Activated CD8-positive, alpha-beta memory T cell treated with anti-CD3 and anti-CD28 coated beads, Interleukin-2, amount 10 ng/mL, durations not matched to agents 7 days and 5 days (primary cell): ENCODE measurements around the gene SSBP3. TPM values are rescaled to one million over a fixed set of nuclear protein-coding genes. Genes with fewer than 3 reads are reported as not detected.
"Not testable (repeated sequence)": the region's sequence is repeated elsewhere in the genome, so short reads cannot be mapped to it uniquely, and the experiment has no call there.

Source experiments
- ATAC-seq: fragments of 150-1000 bp; cut with Tn5 transposase; one replicate; pipeline ENCODE4 v1.10.0; 2021; ENCODE audit warnings: moderate library complexity
- CTCF ChIA-PET: fragments of 350-600 bp; sonication (Branson Sonifier 250); formaldehyde crosslinking; loops from one replicate; lab custom pipeline; 2021; ENCODE audit warnings: antibody characterized with exemption; lab: Charles Lee
- DNase-seq: peaks from one replicate; pipeline ENCODE4 v3.0.0-alpha.2; 2020
- H3K27ac Mint-ChIP-seq: one replicate; pipeline ENCODE4 v1.8.0; 2021; ENCODE audit warnings: mild to moderate bottlenecking, mixed read lengths
- H3K27me3 Mint-ChIP-seq: one replicate; pipeline ENCODE4 v1.8.0; 2021; ENCODE audit warnings: mixed read lengths
- H3K36me3 Mint-ChIP-seq: one replicate; pipeline ENCODE4 v1.8.0; 2021; ENCODE audit warnings: mild to moderate bottlenecking, mixed read lengths
- H3K4me1 Mint-ChIP-seq: one replicate; pipeline ENCODE4 v1.8.0; 2021; ENCODE audit warnings: mixed read lengths
- H3K4me3 Mint-ChIP-seq: one replicate; pipeline ENCODE4 v1.8.0; 2021; ENCODE audit warnings: mild to moderate bottlenecking, moderate library complexity, mixed read lengths
- H3K9me3 Mint-ChIP-seq: one replicate; pipeline ENCODE4 v1.8.0; 2022; ENCODE audit warnings: low read depth, mixed read lengths
- total RNA-seq, 2 experiments: library from RNA; stranded (reverse); gene quantifications; one replicate each; pipeline ENCODE4 v1.2.3, GENCODE V29; 2021

Gene SSBP3
- total RNA-seq, 2 experiments from 2014 or later = 88.7 to 116 TPM

DNA sequence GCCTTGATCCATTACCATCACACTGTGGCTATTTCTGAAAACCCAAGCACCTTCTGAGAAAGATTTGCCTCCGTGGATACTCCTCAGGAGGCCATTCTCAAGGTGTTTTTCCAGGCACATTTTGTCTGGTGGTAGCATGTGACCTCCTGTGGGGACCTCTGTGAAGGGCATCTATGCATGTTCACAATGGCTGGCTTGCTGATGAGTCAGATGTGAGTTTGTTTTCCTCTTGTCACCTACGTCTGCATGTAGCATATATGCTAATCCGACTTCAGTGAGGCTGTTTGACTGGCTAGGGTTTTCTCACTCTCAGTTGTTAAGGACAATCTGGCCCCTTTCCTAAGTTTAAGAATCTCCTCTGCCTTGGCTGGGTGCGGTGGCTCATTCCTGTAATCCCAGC lies 198.3 kb downstream of the SSBP3 start:
- Mint-ChIP-seq H3K4me1 (peaks cover 13% of the 10 kb centered on the region), H3K36me3 (peaks cover 60% of the 10 kb centered on the region), H3K27ac (peak overlapping the region; percentile 25)
- CTCF ChIA-PET, DNase-seq, H3K27me3 Mint-ChIP-seq, H3K9me3 Mint-ChIP-seq, ATAC-seq, H3K4me3 Mint-ChIP-seq: not testable (repeated sequence)

DNA sequence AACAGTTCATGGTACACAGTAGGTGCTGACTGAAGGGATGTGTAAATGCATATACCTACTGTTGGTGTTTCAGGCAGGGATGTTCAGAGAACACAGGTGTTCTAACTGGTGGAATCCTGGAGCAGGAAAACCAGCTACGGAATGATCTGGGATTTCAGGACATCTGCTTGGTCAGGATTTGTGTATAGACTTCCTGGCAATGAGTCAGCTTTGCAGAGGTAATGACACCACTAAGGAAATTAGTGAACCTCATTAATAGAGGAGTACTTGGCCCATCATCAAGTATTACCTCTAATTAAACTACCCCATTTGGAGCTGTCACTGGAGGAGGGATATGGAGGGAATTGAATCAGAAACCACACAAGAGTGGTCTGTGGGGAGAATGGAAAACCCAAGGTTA lies 198.9 kb downstream of the SSBP3 start:
- Mint-ChIP-seq H3K27me3 (no peaks in the 10 kb centered on the region), H3K4me1 (peaks cover 19% of the 10 kb centered on the region), H3K36me3 (peaks cover 54% of the 10 kb centered on the region), H3K9me3 (no peaks in the 10 kb centered on the region), H3K27ac (peak overlapping the region; percentile 37), H3K4me3 (no peak overlapping the region)
- ATAC-seq = no peak
- DNase-seq = no peak
- CTCF ChIA-PET = no interaction called here

DNA sequence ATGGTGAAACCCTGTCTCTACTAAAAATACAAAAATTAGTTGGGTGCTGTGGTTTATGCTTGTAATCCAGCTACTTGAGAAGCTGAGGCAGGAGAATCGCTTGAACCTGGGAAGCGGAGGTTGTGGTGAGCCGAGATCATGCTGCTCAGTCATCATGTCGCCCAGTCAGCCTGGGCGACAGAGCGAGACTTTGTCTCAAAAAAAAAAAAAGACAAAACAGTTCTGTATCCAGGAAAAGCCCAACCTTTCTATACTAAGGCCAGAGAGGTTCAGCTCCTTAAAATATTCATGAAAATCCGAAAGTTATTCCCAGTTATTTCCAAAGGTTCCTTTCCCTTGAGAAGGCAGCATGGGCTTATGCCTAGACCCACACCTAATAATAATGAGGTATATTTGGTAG lies 202.0 kb downstream of the SSBP3 start:
- Mint-ChIP-seq H3K27me3 (no peaks in the 10 kb centered on the region), H3K4me3 (no peak overlapping the region), H3K9me3 (no peaks in the 10 kb centered on the region), H3K4me1 (peaks cover 41% of the 10 kb centered on the region), H3K36me3 (peaks cover 33% of the 10 kb centered on the region), H3K27ac (no peak overlapping the region)
- ATAC-seq (no peak), DNase-seq (no peak)
- CTCF ChIA-PET = no interaction called here

DNA sequence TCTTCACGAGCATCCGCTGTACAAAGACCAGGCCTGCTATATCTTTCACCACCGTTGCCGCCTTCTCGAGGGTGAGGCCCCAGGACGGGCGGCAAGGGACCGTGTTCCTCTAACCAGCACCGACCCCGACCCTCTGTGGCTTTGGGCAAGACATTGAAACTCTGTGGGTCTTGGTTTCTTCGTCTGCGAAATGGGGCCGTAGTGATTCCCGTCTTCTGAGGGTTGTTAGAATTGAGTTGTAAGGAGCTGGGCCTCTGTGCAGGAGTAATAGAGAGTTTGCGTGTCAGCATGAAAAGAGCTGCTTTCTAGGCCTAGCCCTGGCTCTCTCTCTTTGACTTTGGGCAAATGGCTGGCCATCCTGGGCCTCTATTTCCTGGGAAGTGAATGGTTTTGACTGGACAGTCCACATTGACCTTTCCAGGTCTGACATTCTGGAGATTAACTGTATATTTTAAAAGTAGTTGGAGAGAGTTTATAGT lies 205.6 kb downstream of the SSBP3 start:
- Mint-ChIP-seq H3K27ac (peak overlapping the region; percentile 83), H3K4me1 (peaks cover 34% of the 10 kb centered on the region), H3K36me3 (peaks cover 11% of the 10 kb centered on the region), H3K27me3 (no peaks in the 10 kb centered on the region), H3K4me3 (peak overlapping the region; percentile 92), H3K9me3 (no peaks in the 10 kb centered on the region)
- ATAC-seq = no peak
- CTCF ChIA-PET = interaction anchor here (1.3 to 6.0 kb wide), 5 partner anchors 19 to 289 kb away, joined by 3 to 27 read pairs (median 7); no protein-coding TSS in a partner anchor
- DNase-seq = no peak

DNA sequence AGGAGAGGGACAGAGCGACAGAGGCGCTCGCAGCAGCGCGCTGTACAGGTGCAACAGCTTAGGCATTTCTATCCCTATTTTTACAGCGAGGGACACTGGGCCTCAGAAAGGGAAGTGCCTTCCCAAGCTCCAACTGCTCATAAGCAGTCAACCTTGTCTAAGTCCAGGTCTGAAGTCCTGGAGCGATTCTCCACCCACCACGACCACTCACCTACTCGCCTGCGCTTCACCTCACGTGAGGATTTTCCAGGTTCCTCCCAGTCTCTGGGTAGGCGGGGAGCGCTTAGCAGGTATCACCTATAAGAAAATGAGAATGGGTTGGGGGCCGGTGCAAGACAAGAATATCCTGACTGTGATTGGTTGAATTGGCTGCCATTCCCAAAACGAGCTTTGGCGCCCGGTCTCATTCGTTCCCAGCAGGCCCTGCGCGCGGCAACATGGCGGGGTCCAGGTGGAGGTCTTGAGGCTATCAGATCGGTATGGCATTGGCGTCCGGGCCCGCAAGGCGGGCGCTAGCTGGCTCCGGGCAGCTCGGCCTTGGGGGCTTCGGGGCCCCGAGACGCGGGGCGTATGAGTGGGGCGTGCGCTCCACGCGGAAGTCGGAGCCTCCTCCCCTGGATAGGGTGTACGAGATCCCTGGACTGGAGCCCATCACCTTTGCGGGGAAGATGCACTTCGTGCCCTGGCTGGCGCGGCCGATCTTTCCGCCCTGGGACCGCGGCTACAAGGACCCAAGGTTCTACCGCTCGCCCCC lies 206.3 kb downstream of the SSBP3 start, which contains the start of the genes CYB5RL and MRPL37:
Gene CYB5RL, minus strand, starts transcription at position 266 of the 754 bp plus-strand sequence. CDS start 4,414 bp downstream, outside the sequence.
Gene MRPL37, plus strand, starts transcription at position 403 of the 754 bp plus-strand sequence. Its CDS starts 77 bp downstream, at position 480.
- DNase-seq (peak; percentile 95), ATAC-seq (peak; percentile 98)
- Mint-ChIP-seq H3K4me3 (peak within 1 kb of the TSS; percentile 92), H3K27ac (peak within 1 kb of the TSS; percentile 83), H3K36me3 (peaks cover 6% of the 10 kb centered on the region), H3K27me3 (no peaks in the 10 kb centered on the region), H3K9me3 (no peaks in the 10 kb centered on the region), H3K4me1 (peaks cover 34% of the 10 kb centered on the region)
- CTCF ChIA-PET = interaction anchor here (1.3 to 6.0 kb wide), 6 partner anchors 18 to 299 kb away, joined by 3 to 27 read pairs (median 6); no protein-coding TSS in a partner anchor

DNA sequence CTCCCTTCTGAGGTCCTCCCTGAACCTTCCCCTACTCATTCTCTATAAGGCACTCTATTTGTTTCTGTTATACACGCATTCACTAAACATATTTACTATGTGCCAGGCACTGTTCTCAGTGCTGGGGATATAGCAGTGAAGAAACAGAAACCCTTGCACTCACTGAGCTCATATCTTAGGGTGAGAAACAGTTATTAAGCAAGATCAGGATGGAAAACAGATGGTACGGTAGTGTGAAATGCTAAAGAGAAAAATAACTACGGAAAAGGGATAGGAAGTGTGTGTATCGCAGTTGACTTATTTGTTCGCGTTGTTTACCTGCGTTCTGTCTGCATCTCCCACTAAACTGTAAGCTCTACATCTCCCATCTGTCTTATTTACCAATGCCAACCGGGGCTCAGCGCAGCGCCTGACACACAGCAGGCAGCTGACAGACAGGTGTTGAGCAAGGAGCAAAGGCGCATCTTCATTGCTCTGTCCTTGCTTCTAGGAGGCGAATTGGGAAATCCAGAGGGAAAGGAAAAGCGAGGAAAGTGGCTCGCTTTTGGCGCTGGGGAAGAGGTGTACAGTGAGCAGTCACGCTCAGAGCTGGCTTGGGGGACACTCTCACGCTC lies 206.9 kb downstream of the SSBP3 start:
- peak overlapping the region; percentile 83 for H3K27ac Mint-ChIP-seq

DNA sequence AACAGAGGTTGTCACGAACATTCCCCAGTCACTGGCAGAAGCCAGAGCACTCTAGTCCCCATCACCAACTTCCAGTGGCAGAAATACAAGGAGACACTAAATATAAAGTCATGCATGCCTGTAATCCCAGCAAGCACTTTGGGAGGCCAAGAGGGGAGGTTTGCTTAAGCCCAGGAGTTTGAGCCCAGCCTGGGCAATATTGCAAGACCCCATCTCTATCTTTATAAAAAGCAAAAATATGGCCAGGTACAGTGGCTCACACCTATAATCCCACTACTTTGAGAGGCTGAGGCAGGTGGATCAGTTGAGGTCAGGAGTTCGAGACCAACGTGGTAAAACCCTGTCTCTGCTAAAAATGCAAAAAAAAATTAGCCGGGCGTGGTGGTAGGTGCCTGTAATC lies 212.7 kb downstream of the SSBP3 start:
- CTCF ChIA-PET = no interaction called here
- DNase-seq = no peak
- Mint-ChIP-seq H3K27me3 (no peaks in the 10 kb centered on the region), H3K9me3 (no peaks in the 10 kb centered on the region), H3K36me3 (peaks cover 11% of the 10 kb centered on the region), H3K4me1 (no peaks in the 10 kb centered on the region), H3K4me3 (no peak overlapping the region), H3K27ac (no peak overlapping the region)
- no peak for ATAC-seq

More for the DNA sequence above, 206.9 kb downstream of the SSBP3 start:
- no peaks in the 10 kb centered on the region for H3K27me3 Mint-ChIP-seq
- peaks cover 32% of the 10 kb centered on the region for H3K4me1 Mint-ChIP-seq
- CTCF ChIA-PET = interaction anchor here (1.3 to 6.0 kb wide), 6 partner anchors 18 to 300 kb away, joined by 3 to 27 read pairs (median 6); no protein-coding TSS in a partner anchor
- DNase-seq (no peak), ATAC-seq (no peak)
- H3K9me3 Mint-ChIP-seq = no peaks in the 10 kb centered on the region
- H3K36me3 Mint-ChIP-seq = peaks cover 4% of the 10 kb centered on the region
- peak overlapping the region; percentile 92 for H3K4me3 Mint-ChIP-seq

DNA sequence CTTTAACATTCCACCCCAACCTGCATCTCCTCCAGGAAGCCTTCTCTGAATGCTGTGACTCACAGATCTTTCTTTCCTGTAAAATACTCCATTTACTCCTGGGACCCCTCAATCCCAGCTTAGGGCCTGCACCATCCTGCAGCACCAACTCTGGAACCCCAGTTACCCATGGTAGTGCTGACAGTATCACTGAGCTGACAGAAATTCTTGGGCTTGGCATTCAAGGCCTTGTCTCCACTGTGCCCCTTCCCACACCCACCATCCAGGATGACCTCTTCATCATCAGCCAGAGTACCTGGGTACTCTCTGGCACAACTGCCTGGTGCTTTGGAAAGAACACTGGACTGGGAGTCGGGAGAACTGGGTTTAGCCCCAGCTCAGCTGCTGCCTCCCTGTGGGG lies 214.7 kb downstream of the SSBP3 start:
- H3K27me3 Mint-ChIP-seq = no peaks in the 10 kb centered on the region
- peaks cover 19% of the 10 kb centered on the region for H3K36me3 Mint-ChIP-seq
- H3K4me3 Mint-ChIP-seq = no peak overlapping the region
- DNase-seq (no peak), ATAC-seq (no peak)
- no peak overlapping the region for H3K27ac Mint-ChIP-seq
- CTCF ChIA-PET = interaction anchor here (2.1 kb wide), 1 partner anchor 10 kb away, joined by 10 read pairs; no protein-coding TSS in a partner anchor
- H3K9me3 Mint-ChIP-seq = no peaks in the 10 kb centered on the region
- no peaks in the 10 kb centered on the region for H3K4me1 Mint-ChIP-seq

DNA sequence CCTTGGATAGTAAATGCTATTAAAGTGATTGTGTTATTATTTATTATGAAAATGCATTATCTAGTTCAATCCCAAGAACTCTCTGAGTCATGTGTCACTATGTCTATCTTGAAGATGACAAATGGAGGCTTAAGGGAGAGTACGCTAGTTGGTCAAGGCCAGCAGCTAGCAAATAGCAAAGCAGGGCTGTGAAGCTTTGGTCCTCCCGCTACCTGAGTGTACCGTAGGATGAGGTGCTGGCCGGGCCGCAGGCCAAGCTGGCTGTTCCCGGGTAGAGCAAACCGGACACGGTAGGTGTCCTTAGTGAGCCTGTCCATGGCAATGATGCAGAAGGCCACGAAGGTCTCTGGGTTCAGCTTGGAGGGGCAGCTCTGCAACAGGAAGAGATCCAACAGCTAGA lies 215.7 kb downstream of the SSBP3 start:
- no peaks in the 10 kb centered on the region for H3K9me3 Mint-ChIP-seq
- H3K4me3 Mint-ChIP-seq = no peak overlapping the region
- H3K27me3 Mint-ChIP-seq = no peaks in the 10 kb centered on the region
- H3K4me1 Mint-ChIP-seq = no peaks in the 10 kb centered on the region
- DNase-seq = no peak
- CTCF ChIA-PET = interaction anchor here (2.1 kb wide), 1 partner anchor 9 kb away, joined by 10 read pairs; no protein-coding TSS in a partner anchor
- no peak for ATAC-seq
- H3K27ac Mint-ChIP-seq = no peak overlapping the region
- peaks cover 23% of the 10 kb centered on the region for H3K36me3 Mint-ChIP-seq

DNA sequence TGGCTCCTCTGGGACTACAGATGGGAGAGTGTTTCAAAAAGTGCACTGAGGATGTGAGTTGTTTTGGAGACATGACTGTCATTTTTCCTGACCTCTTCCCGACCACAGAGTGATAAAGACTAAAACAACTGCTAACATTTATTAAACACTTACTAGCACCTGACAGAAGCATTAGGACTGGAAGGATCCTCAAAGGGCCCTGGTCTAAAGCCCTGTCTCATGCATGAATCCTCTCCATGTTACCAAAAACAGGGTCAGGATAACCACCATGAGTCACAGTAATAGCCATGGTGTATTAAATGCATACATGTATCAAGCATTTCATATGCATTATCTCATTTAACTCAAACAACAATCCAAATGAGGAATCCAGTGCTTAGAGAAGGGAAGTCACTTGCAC lies 217.9 kb downstream of the SSBP3 start:
- DNase-seq (no peak), ATAC-seq (no peak)
- no peak overlapping the region for H3K4me3 Mint-ChIP-seq
- H3K27me3 Mint-ChIP-seq = no peaks in the 10 kb centered on the region
- H3K27ac Mint-ChIP-seq = no peak overlapping the region
- no peaks in the 10 kb centered on the region for H3K9me3 Mint-ChIP-seq
- peaks cover 29% of the 10 kb centered on the region for H3K36me3 Mint-ChIP-seq
- CTCF ChIA-PET = no interaction called here
- H3K4me1 Mint-ChIP-seq = no peaks in the 10 kb centered on the region

DNA sequence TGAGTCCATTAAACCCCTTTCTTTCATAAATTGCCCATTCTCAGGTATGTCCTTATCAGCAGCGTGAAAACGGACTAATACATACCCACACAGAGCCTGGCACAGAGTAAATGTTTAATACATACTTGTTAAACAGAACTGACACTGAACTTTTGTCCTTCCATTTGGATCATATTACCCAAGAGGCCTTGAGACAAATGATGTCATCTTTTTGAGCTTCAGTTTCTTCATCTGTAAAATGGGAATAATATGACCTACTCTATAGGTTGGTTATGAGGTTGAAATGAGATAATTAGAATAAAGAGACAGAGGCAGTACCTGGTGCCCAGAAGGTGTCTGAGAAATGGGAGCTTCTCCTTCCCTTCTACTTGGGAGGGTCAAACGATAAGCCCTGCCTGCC lies 220.1 kb downstream of the SSBP3 start:
- H3K27ac Mint-ChIP-seq = no peak overlapping the region
- no peaks in the 10 kb centered on the region for H3K9me3 Mint-ChIP-seq
- no peak for ATAC-seq

DNA sequence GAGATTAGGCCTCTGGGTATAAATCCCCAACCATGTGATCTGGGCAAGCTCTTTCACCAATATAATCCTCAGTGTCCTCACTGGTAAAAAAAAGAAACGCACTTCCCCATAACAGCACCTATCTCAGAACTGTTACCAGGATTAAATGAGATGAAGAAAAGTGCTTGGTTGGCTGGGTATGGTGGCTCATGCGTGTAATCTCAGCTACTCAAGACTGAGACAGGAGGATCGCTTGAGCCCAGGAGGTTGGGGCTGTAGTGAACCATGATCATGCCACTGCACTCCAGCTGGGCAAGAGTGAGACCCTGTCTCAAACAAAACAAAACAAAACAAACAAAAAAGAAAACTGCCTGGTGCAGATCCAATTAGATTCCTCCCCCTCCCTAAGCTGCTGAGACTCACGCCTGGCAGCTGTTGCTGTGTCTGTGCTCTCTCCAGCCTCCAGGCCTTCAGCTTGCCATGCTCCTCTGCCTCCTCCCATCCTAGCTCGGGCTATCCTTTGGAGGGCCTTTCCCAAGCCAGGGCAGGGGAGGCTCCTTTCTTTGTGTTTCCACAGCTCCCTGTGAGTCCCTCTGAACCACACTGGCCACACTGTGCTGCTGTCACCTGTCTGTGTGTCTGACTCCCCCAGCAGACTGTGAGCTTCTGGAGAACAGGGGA lies 225.4 kb downstream of the SSBP3 start:
- Mint-ChIP-seq H3K27me3 (no peaks in the 10 kb centered on the region), H3K9me3 (no peaks in the 10 kb centered on the region), H3K27ac (no peak overlapping the region), H3K36me3 (peaks cover 14% of the 10 kb centered on the region), H3K4me1 (no peaks in the 10 kb centered on the region), H3K4me3 (no peak overlapping the region)
- CTCF ChIA-PET = interaction anchor here (1.0 to 3.3 kb wide), 10 partner anchors 10 to 392 kb away, joined by 3 to 27 read pairs (median 4); partner anchors contain the start of genes CYB5RL and MRPL37
- DNase-seq (no peak), ATAC-seq (no peak)

More for the DNA sequence above, 220.1 kb downstream of the SSBP3 start:
- no peak overlapping the region for H3K4me3 Mint-ChIP-seq
- peaks cover 25% of the 10 kb centered on the region for H3K36me3 Mint-ChIP-seq
- no peaks in the 10 kb centered on the region for H3K4me1 Mint-ChIP-seq
- H3K27me3 Mint-ChIP-seq = no peaks in the 10 kb centered on the region
- DNase-seq = no peak
- CTCF ChIA-PET = interaction anchor here (1.2 kb wide), 1 partner anchor 303 kb away, joined by 3 read pairs; no protein-coding TSS in a partner anchor
